H1 (cell line): ENCODE measurements around the gene TRPV4. TPM values are rescaled to one million over a fixed set of nuclear protein-coding genes. Genes with fewer than 3 reads are reported as not detected.

ENCODE experiments used
- E2F6 ChIP-seq: IDR thresholded peaks from 2 replicates; pipeline ENCODE4 v1.6.1; 2012; ENCODE audit warnings: inconsistent platforms
- GABPA ChIP-seq: IDR thresholded peaks from 2 replicates; pipeline ENCODE4 v1.6.1; 2011; ENCODE audit warnings: mild to moderate bottlenecking, low read length, moderate library complexity, borderline replicate concordance; ENCODE audit not compliant: insufficient read depth
- RAD21 ChIP-seq, 2 experiments: IDR thresholded peaks in 1 of 2; conservative IDR thresholded peaks in 1 of 2; 2 replicates each; pipeline ENCODE4 v1.6.1; 2011; ENCODE audit warnings: low read depth in 2 of 2, low read length in 2 of 2, improper control_type of control experiment in 1 of 2, inconsistent platforms in 1 of 2, mild to moderate bottlenecking in 1 of 2, moderate library complexity in 1 of 2
- TAF1 ChIP-seq: IDR thresholded peaks from 2 replicates; pipeline ENCODE4 v1.6.1; 2011; ENCODE audit warnings: mild to moderate bottlenecking, low read depth, low read length
- polyA plus RNA-seq, 7 experiments: library from polyadenylated mRNA; depleted of rRNA in 3 of 7; stranded (reverse) in 5 of 7; unstranded in 2 of 7; fragments of >200 nt in 5 of 7; fragments of 200-250 nt in 2 of 7; gene quantifications; 1 replicate in 5 of 7; 2 replicates in 1 of 7; 4 replicates in 1 of 7; pipeline versions ENCODE4 v1.2.1 to v1.2.3, GENCODE V29; 2011 to 2013; ENCODE audit warnings: missing spikeins in 2 of 7, mixed read lengths in 2 of 7
- total RNA-seq: library from RNA; stranded (reverse); fragmentation: NEBNext Ultra II Directional; extraction: Animal tissue kit (Norgen Biotek cat#: 25700); gene quantifications from 2 replicates; pipeline ENCODE4 v1.2.1, GENCODE V29; 2021

Gene TRPV4
- total and polyA plus RNA-seq, 2 of the 8 experiments (the other 6 are each of a cell fraction or from before 2014, with no cell fraction given): 2.1 to 6.2 TPM

GRCh38 chr12:109765446-109765810, 67.8 kb downstream of the TRPV4 start (continued):
- TF ChIP-seq RAD21 (IDR thresholded peaks at IDR 0.05 in 1 of 2, conservative IDR thresholded peaks at IDR 0.05 in 1 of 2; ENCODE audit: low read depth in 2 of 2, low read length in 2 of 2): no peak
- no peak for TF ChIP-seq TAF1
- no peak for TF ChIP-seq E2F6
- no peak for TF ChIP-seq GABPA
- TF ChIP-seq, all 59 proteins: peak for 0
